Left ventricle myocardium inferior (tissue), 1 donor: ENCODE results near the gene POU5F2. TPM values are rescaled to one million over a fixed set of nuclear protein-coding genes. Genes with fewer than 3 reads are reported as not detected.

Source experiments
- DNase-seq: peaks from one replicate; pipeline ENCODE4 v3.0.0-alpha.2; 2020
- H3K27ac ChIP-seq: fragments of 200-600 bp; replicated peaks from 2 replicates; pipeline ENCODE4 v1.8.0; 2021
- H3K27me3 ChIP-seq: fragments of 200-600 bp; 2 replicates; pipeline ENCODE4 v1.8.0; 2021; ENCODE audit warnings: low read depth
- H3K36me3 ChIP-seq: fragments of 200-600 bp; 2 replicates; pipeline ENCODE4 v1.8.0; 2021
- H3K4me1 ChIP-seq: fragments of 200-600 bp; 2 replicates; pipeline ENCODE4 v1.8.0; 2021
- H3K4me3 ChIP-seq: fragments of 200-600 bp; 2 replicates; pipeline ENCODE4 v1.8.0; 2021; ENCODE audit warnings: mild to moderate bottlenecking, moderate library complexity
- H3K9me3 ChIP-seq: fragments of 200-600 bp; replicated peaks from 2 replicates; pipeline ENCODE4 v1.8.0; 2021
- intact Hi-C: fragments of 100-400 bp; cut with micrococcal nuclease; formaldehyde crosslinking; loops from one replicate; pipeline ENCODE4 v1.11.0; 2022
- total RNA-seq: library from RNA; stranded (reverse); fragmentation: NEBNext Ultra II Directional; extraction: Animal tissue kit (Norgen Biotek cat#: 25700); gene quantifications from one replicate; pipeline ENCODE4 v1.2.1, GENCODE V29; 2021
- TF ChIP-seq, protein P1 (sequence below): fragments of 200-600 bp; IDR thresholded peaks from 2 replicates; pipeline ENCODE4 v1.8.0; 2021; ENCODE audit warnings: antibody characterized with exemption, mild to moderate bottlenecking, borderline replicate concordance
- donor health status: DM: no; HTN: yes; CAD: no; lungs with severe emphysema.

Gene POU5F2
- total RNA-seq, 1 donor from 2014 or later = 0.16 TPM

- no peak overlapping the region for H3K4me3 ChIP-seq
- H3K27ac ChIP-seq = no peak overlapping the region
- H3K4me1 ChIP-seq = no peaks in the 10 kb centered on the region
- no peaks in the 10 kb centered on the region for H3K9me3 ChIP-seq
- TF ChIP-seq, protein P1, sequence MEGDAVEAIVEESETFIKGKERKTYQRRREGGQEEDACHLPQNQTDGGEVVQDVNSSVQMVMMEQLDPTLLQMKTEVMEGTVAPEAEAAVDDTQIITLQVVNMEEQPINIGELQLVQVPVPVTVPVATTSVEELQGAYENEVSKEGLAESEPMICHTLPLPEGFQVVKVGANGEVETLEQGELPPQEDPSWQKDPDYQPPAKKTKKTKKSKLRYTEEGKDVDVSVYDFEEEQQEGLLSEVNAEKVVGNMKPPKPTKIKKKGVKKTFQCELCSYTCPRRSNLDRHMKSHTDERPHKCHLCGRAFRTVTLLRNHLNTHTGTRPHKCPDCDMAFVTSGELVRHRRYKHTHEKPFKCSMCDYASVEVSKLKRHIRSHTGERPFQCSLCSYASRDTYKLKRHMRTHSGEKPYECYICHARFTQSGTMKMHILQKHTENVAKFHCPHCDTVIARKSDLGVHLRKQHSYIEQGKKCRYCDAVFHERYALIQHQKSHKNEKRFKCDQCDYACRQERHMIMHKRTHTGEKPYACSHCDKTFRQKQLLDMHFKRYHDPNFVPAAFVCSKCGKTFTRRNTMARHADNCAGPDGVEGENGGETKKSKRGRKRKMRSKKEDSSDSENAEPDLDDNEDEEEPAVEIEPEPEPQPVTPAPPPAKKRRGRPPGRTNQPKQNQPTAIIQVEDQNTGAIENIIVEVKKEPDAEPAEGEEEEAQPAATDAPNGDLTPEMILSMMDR = no peak
- intact Hi-C loops = no loop called here
- H3K27me3 ChIP-seq = no peaks in the 10 kb centered on the region
- DNase-seq = no peak
- no peaks in the 10 kb centered on the region for H3K36me3 ChIP-seq
These were observed 5.1 kb upstream of the POU5F2 start for GRCh38 chr5:93746406-93747056.

DNA sequence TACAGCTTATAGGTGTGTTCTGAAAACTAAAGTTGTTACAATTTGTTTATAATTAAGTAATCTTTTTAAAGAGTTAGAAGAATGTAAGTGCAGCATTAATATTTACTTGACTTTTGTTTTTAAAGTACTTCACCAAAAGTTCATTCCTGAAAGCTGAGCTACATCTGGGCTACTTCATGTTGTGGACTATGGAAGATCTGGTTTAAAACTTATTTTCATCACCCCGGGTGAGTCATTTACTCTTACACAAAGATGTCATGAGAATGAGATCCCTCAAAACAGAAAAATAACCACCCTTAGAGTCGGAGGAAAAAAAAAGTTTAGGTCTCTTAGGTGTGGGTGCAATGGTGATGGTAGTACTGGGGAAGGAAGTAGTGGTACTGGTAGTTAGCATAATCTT, 5.1 kb downstream of the POU5F2 start:
- intact Hi-C loops = no loop called here
- Histone ChIP-seq H3K9me3 (peaks cover 7% of the 10 kb centered on the region), H3K4me3 (no peak overlapping the region), H3K27ac (no peak overlapping the region), H3K27me3 (no peaks in the 10 kb centered on the region), H3K4me1 (no peaks in the 10 kb centered on the region), H3K36me3 (peaks cover 16% of the 10 kb centered on the region)
- TF ChIP-seq, protein P1 = no peak
- no peak for DNase-seq

DNA sequence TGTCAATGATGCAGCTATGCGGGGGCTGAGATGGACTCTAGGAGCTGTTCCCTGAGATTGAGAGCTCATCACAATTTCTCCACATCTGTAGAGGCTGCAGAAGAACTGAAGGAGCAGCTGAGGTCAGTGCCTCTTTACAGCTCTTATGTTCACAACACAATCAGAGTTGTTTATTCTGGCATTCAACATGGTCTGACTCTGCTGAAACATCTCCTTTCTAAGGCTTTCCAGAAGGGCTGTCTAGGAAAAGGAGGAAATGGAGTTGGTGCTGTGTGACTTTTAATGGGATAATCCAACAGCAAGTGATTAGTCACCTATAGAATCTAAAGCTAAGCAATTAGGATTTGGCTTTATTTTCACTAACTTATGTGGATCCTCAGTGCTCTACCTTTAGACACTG, 6.0 kb downstream of the POU5F2 start:
- DNase-seq = no peak
- TF ChIP-seq, protein P1 = no peak
- peaks cover 7% of the 10 kb centered on the region for H3K36me3 ChIP-seq
- no peak overlapping the region for H3K4me3 ChIP-seq
- H3K4me1 ChIP-seq = no peaks in the 10 kb centered on the region
- intact Hi-C loops = no loop called here
- H3K27me3 ChIP-seq = no peaks in the 10 kb centered on the region
- no peak overlapping the region for H3K27ac ChIP-seq
- H3K9me3 ChIP-seq = peaks cover 7% of the 10 kb centered on the region

- H3K36me3 ChIP-seq = no peaks in the 10 kb centered on the region
- intact Hi-C loops = no loop called here
- H3K9me3 ChIP-seq = no peaks in the 10 kb centered on the region
- H3K27me3 ChIP-seq = no peaks in the 10 kb centered on the region
- TF ChIP-seq, protein P1 = no peak
- DNase-seq = no peak
- H3K4me1 ChIP-seq = no peaks in the 10 kb centered on the region
- H3K4me3 ChIP-seq = no peak overlapping the region
- no peak overlapping the region for H3K27ac ChIP-seq
These were observed 9.4 kb downstream of the POU5F2 start for GRCh38 chr5:93731987-93732386.

DNA sequence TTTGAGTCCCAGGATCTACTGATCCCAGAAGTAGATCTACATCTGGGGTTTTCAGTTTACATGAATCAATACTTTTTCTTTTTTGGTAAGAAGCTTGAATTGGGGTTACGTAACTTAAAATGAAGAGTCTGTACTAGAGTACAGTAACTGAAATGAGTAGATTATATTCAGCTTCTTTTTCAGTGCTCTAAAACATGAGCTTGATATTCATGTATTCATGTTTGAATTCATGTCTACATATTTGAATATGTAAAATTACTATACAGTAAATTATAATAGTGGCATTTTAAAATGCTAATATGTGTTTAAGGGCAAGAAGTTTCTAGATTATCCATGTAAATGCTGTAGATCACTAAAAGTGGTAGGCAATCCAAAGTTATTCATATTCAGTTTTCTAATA, 14.8 kb downstream of the POU5F2 start:
- Histone ChIP-seq H3K9me3 (no peaks in the 10 kb centered on the region), H3K4me3 (no peak overlapping the region), H3K27ac (no peak overlapping the region), H3K27me3 (no peaks in the 10 kb centered on the region), H3K4me1 (no peaks in the 10 kb centered on the region), H3K36me3 (no peaks in the 10 kb centered on the region)
- TF ChIP-seq, protein P1 = no peak
- no peak for DNase-seq
- intact Hi-C loops = no loop called here
